Pancreas (tissue), 10 donors: ENCODE results near the gene XPC. TPM values are rescaled to one million over a fixed set of nuclear protein-coding genes. Genes with fewer than 3 reads are reported as not detected.

Source experiments
- ATAC-seq, 4 donors: fragments of 200-7000 bp; cut with Tn5 transposase; one replicate each; pipeline versions ENCODE4 v1.8.0 to v1.9.1; 2020; ENCODE audit warnings: mild to moderate bottlenecking in 4 of 4, moderate library complexity in 4 of 4
- DNase-seq, 6 donors: peaks; one replicate each; pipeline ENCODE4 v3.0.0-alpha.2; 2020
- FAIRE-seq: peaks from 2 replicates; lab custom pipeline; 2012; peaks lifted over from hg19 to GRCh38; lab: Jason Lieb, UNC
- H3K27ac ChIP-seq, 4 donors: fragments of 200-600 bp; sonication (generic); 1 replicate in 3 of 4; 2 replicates in 1 of 4; pipeline versions ENCODE4 v1.5.0 to v1.8.0; 2020
- H3K27me3 ChIP-seq, 4 donors: fragments of 200-600 bp; one replicate each; pipeline ENCODE4 v1.8.0; 2021
- H3K36me3 ChIP-seq, 3 donors: fragments of 200-600 bp; sonication (generic) in 1 of 3; one replicate each; pipeline versions ENCODE4 v1.5.0 to v1.8.0; 2020 to 2021
- H3K4me1 ChIP-seq, 3 donors: fragments of 200-600 bp; one replicate each; pipeline ENCODE4 v1.8.0; 2021
- H3K4me3 ChIP-seq, 4 donors: fragments of 200-600 bp; sonication (generic) in 2 of 4; one replicate each; pipeline versions ENCODE4 v1.5.0 to v1.8.0; 2020 to 2021
- H3K9me3 ChIP-seq, 4 donors: fragments of 200-600 bp; one replicate each; pipeline ENCODE4 v1.8.0; 2021
- WGBS, 2 donors: extraction: QIAGEN DNeasy Blood & Tissue Kit; methylation state at CpG; one replicate each; pipeline ENCODE4 v1.1.7; 2013; 5-methylcytosine and 5-hydroxymethylcytosine counted together
- intact Hi-C, 3 donors: fragments of 100-400 bp; cut with DNase I; formaldehyde crosslinking; loops; one replicate each; pipeline versions ENCODE4 v1.11.1 to v1.14.2; 2022
- polyA plus RNA-seq, 2 donors: library from polyadenylated mRNA; stranded (reverse); fragments of 200-250 nt; gene quantifications; one replicate each; pipeline ENCODE4 v1.2.3, GENCODE V29; 2013
- total RNA-seq, 6 donors: library from RNA; stranded (reverse); fragmentation: NEBNext Ultra II Directional in 4 of 6; extraction: Animal tissue kit (Norgen Biotek cat#: 25700) in 4 of 6; gene quantifications; one replicate each; pipeline versions ENCODE4 v1.2.1 to v1.2.4, GENCODE V29; 2021 to 2023
- TF ChIP-seq, protein P1 (sequence below), 4 donors: fragments of 200-600 bp; sonication (generic) in 3 of 4; IDR thresholded peaks; one replicate each; pipeline versions ENCODE4 v1.5.0 to v1.8.0; 2021; ENCODE audit warnings: antibody characterized with exemption in 4 of 4
- donor health status: healthy with polysubstance abuse.
- donor health status: DM: no; HTN: no; CAD: no; lungs with moderate emphysema.
- donor health status: DM: no; HTN: no; CAD: no.
- donor health status: control.
- donor health status: control.
- donor health status: Bipolar disorder and iron deficiency.
- donor health status: DM: yes; HTN: yes; CAD: no.
- donor health status: DM: no; HTN: no; CAD: no.
- donor health status: DM: no; HTN: no; CAD: no.
- donor health status: DM: yes; HTN: yes; CAD: no.

XPC gene
- total and polyA plus RNA-seq, 8 donors, result 14.2 to 29.9 (median 19.5) TPM

- DNase-seq (no peak), ATAC-seq (no peak), FAIRE-seq (no peak)
- Histone ChIP-seq H3K9me3 (no peaks in the 10 kb centered on the region), H3K27me3 (no peaks in the 10 kb centered on the region), H3K36me3 (peaks cover 0 to 51% (median 35%) of the 10 kb centered on the region in 3 donors), H3K27ac (no peak overlapping the region), H3K4me1 (peaks cover 10 to 16% (median 13%) of the 10 kb centered on the region in 3 donors), H3K4me3 (no peak overlapping the region)
- intact Hi-C loops, result no loop called here
- TF ChIP-seq, protein P1, sequence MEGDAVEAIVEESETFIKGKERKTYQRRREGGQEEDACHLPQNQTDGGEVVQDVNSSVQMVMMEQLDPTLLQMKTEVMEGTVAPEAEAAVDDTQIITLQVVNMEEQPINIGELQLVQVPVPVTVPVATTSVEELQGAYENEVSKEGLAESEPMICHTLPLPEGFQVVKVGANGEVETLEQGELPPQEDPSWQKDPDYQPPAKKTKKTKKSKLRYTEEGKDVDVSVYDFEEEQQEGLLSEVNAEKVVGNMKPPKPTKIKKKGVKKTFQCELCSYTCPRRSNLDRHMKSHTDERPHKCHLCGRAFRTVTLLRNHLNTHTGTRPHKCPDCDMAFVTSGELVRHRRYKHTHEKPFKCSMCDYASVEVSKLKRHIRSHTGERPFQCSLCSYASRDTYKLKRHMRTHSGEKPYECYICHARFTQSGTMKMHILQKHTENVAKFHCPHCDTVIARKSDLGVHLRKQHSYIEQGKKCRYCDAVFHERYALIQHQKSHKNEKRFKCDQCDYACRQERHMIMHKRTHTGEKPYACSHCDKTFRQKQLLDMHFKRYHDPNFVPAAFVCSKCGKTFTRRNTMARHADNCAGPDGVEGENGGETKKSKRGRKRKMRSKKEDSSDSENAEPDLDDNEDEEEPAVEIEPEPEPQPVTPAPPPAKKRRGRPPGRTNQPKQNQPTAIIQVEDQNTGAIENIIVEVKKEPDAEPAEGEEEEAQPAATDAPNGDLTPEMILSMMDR (IDR thresholded peaks at IDR 0.05), result no peak
- WGBS, 2 donors, result 85 to 87% methylated on average over 28 of the region's 28 CpGs
These were observed 30.1 kb downstream of the XPC start for GRCh38 chr3:14148041-14148985.

- no peaks in the 10 kb centered on the region for H3K27me3 ChIP-seq
- H3K9me3 ChIP-seq, result no peaks in the 10 kb centered on the region
- DNase-seq, result no peak
- WGBS, 2 donors, result 88 to 91% methylated on average over 12 of the region's 12 CpGs
- FAIRE-seq, result no peak
- TF ChIP-seq, protein P1 (IDR thresholded peaks at IDR 0.05), result no peak
- no peak for ATAC-seq
- peaks cover 10 to 16% (median 13%) of the 10 kb centered on the region in 3 donors for H3K4me1 ChIP-seq
- no peak overlapping the region for H3K27ac ChIP-seq
- peaks cover 0 to 46% (median 35%) of the 10 kb centered on the region in 3 donors for H3K36me3 ChIP-seq
- intact Hi-C loops, result no loop called here
- no peak overlapping the region for H3K4me3 ChIP-seq
These were observed 30.8 kb downstream of the XPC start for GRCh38 chr3:14147617-14148016.

DNA sequence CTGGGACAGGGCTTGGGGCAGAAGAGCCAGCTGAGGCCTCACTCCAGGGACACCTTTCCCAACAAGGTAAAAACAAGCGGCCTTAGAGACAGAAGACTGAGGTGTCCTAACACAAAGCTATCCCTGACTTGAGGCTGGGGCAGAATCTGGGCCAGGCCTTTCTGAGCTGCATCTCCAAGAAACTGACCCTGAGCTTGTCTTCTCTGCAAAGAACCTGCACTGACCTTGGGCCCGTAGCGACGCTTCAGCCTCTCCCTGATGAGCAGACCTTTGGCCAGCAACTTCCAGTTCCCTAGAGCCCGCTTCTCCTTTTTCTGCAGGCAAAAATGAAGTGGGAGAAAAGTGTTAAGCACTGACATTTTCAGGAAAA, 31.4 kb downstream of the XPC start:
- Histone ChIP-seq H3K27ac (no peak overlapping the region), H3K36me3 (peaks cover 0 to 43% (median 30%) of the 10 kb centered on the region in 3 donors), H3K27me3 (no peaks in the 10 kb centered on the region), H3K4me3 (no peak overlapping the region), H3K4me1 (peaks cover 10 to 16% (median 13%) of the 10 kb centered on the region in 3 donors), H3K9me3 (no peaks in the 10 kb centered on the region)
- TF ChIP-seq, protein P1 (IDR thresholded peaks at IDR 0.05), result no peak
- intact Hi-C loops, result no loop called here
- 86 to 89% methylated on average over 5 of the region's 5 CpGs for WGBS, 2 donors
- peak in 1 of 6 donors; percentile 10 for DNase-seq
- ATAC-seq, result no peak
- no peak for FAIRE-seq

- H3K27ac ChIP-seq, result no peak overlapping the region
- FAIRE-seq (no peak), ATAC-seq (no peak), DNase-seq (peak in 2 of 6 donors; percentile 11 to 57)
- no peak overlapping the region for H3K4me3 ChIP-seq
- WGBS, 2 donors, result 94 to 95% methylated on average over 10 of the region's 10 CpGs
- H3K27me3 ChIP-seq, result no peaks in the 10 kb centered on the region
- intact Hi-C loops, result no loop called here
- peaks cover 10 to 16% (median 13%) of the 10 kb centered on the region in 3 donors for H3K4me1 ChIP-seq
- H3K9me3 ChIP-seq, result no peaks in the 10 kb centered on the region
- TF ChIP-seq, protein P1 (IDR thresholded peaks at IDR 0.05), result no peak
- peaks cover 0 to 40% (median 27%) of the 10 kb centered on the region in 3 donors for H3K36me3 ChIP-seq
These were observed 31.9 kb downstream of the XPC start for GRCh38 chr3:14146381-14147065.
